ENCODE data around the gene B3GNT2.

DNA sequence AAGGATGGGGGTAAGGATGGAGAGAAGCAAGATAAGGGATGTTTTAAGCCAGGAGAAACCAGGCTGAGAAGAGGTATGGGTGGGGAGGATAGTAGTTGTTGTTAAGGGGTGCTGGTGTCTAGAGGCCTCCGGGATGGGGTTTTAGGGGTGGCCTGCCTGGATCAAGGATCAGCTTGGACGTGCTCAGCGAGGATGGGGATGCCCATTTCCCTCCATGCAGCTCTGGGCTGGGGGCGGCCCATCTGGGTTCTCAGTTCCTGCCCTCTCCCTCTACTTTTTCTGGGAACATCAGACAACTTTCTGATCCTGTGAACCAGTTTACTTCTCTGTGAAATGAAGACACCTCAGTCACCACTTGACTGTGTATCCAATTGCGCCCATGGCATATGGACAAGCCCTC, 10.1 kb downstream of the B3GNT2 start:
- TF ChIP-seq, protein P1, sequence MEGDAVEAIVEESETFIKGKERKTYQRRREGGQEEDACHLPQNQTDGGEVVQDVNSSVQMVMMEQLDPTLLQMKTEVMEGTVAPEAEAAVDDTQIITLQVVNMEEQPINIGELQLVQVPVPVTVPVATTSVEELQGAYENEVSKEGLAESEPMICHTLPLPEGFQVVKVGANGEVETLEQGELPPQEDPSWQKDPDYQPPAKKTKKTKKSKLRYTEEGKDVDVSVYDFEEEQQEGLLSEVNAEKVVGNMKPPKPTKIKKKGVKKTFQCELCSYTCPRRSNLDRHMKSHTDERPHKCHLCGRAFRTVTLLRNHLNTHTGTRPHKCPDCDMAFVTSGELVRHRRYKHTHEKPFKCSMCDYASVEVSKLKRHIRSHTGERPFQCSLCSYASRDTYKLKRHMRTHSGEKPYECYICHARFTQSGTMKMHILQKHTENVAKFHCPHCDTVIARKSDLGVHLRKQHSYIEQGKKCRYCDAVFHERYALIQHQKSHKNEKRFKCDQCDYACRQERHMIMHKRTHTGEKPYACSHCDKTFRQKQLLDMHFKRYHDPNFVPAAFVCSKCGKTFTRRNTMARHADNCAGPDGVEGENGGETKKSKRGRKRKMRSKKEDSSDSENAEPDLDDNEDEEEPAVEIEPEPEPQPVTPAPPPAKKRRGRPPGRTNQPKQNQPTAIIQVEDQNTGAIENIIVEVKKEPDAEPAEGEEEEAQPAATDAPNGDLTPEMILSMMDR (IDR thresholded peaks at IDR 0.05; ENCODE audit: insufficient read depth, low read depth, low read length): no peak
- no peak for TF ChIP-seq EZH2 (IDR thresholded peaks at IDR 0.05; ENCODE audit: insufficient read depth, low read length)
